22Rv1 (cell line): ENCODE results near the gene CENATAC.

Experiments used
- CTCF ChIP-seq: fragments of 450-650 bp; IDR thresholded peaks from 2 replicates; pipeline ENCODE4 v1.5.1; 2017; ENCODE audit warnings: mild to moderate bottlenecking
- ZFX ChIP-seq: fragments of 450-650 bp; IDR thresholded peaks from 2 replicates; pipeline ENCODE4 v1.6.1; 2017; ENCODE audit warnings: antibody characterized with exemption, borderline replicate concordance

GRCh38 chr11:119049081-119049480, 51.1 kb downstream of the CENATAC start:
- TF ChIP-seq CTCF (no peak), ZFX (no peak)
